Breast epithelium (tissue), 4 donors: Measurements from ENCODE around the gene CA9. TPM values are rescaled to one million over a fixed set of nuclear protein-coding genes. Genes with fewer than 3 reads are reported as not detected.

Experiments
- DNase-seq, 2 donors: peaks; one replicate each; pipeline ENCODE4 v3.0.0-alpha.2; 2019; ENCODE audit warnings: low spot score in 2 of 2
- H3K27ac ChIP-seq, 2 donors: fragments of 200-600 bp; sonication (generic) in 1 of 2; one replicate each; pipeline ENCODE4 v1.5.1; 2016 to 2019; ENCODE audit warnings: mild to moderate bottlenecking in 1 of 2
- H3K27me3 ChIP-seq, 2 donors: fragments of 200-600 bp; sonication (generic) in 1 of 2; one replicate each; pipeline versions ENCODE4 v1.5.1 to v1.6.0; 2017 to 2019; ENCODE audit warnings: control low read depth in 1 of 2, mild to moderate bottlenecking in 1 of 2
- H3K36me3 ChIP-seq: fragments of 200-600 bp; one replicate; pipeline ENCODE4 v1.5.1; 2019
- H3K4me1 ChIP-seq, 2 donors: fragments of 200-600 bp; sonication (generic); one replicate each; pipeline ENCODE4 v1.5.1; 2016 to 2019; ENCODE audit warnings: control low read depth in 1 of 2
- H3K4me3 ChIP-seq, 3 donors: fragments of 200-600 bp; sonication (generic); 1 replicate in 2 of 3; 2 replicates in 1 of 3; pipeline ENCODE4 v1.5.1; 2016 to 2019; ENCODE audit warnings: mild to moderate bottlenecking in 3 of 3, moderate library complexity in 2 of 3
- H3K9me3 ChIP-seq, 2 donors: fragments of 200-600 bp; sonication (generic) in 1 of 2; one replicate each; pipeline ENCODE4 v1.5.1; 2016 to 2019; ENCODE audit warnings: control low read depth in 1 of 2
- CTCF ChIP-seq, 3 donors: fragments of 450-650 bp; IDR thresholded peaks; one replicate each; pipeline ENCODE4 v1.5.1; 2016 to 2017; ENCODE audit warnings: antibody characterized with exemption in 3 of 3, mild to moderate bottlenecking in 3 of 3, moderate library complexity in 3 of 3
- POLR2A ChIP-seq: fragments of 450-650 bp; IDR thresholded peaks from one replicate; pipeline ENCODE4 v1.6.1; 2016; ENCODE audit warnings: antibody characterized with exemption, mild to moderate bottlenecking, moderate library complexity
- POLR2AphosphoS5 ChIP-seq, 3 donors: sonication (generic); formaldehyde crosslinking; IDR thresholded peaks; one replicate each; pipeline ENCODE4 v1.6.1; 2017; ENCODE audit warnings: antibody characterized with exemption in 3 of 3
- intact Hi-C: fragments of 100-400 bp; cut with DNase I; formaldehyde crosslinking; loops from one replicate; pipeline ENCODE4 v1.15.1; 2023; ENCODE audit warnings: low total_unique reads
- total RNA-seq, 3 donors: library from RNA; depleted of rRNA; stranded (reverse); fragments of >200 nt; gene quantifications; one replicate each; pipeline ENCODE4 v1.1.0, GENCODE V29; 2016

CA9 gene
- total RNA-seq, 3 donors from 2014 or later = 0.16 to 5.0 TPM; not detected in 1

- peak overlapping the region; percentile 47 to 69 (median 69) for H3K4me3 ChIP-seq
- no peak for DNase-seq
- intact Hi-C loops = no loop called here
- H3K27ac ChIP-seq = peak overlapping the region; percentile 39 to 71
- no peaks in the 10 kb centered on the region for H3K9me3 ChIP-seq
- TF ChIP-seq POLR2A (no peak), POLR2AphosphoS5 (IDR thresholded peaks at IDR 0.05) (no peak), CTCF (IDR thresholded peaks at IDR 0.05) (no peak)
- no peaks in the 10 kb centered on the region for H3K36me3 ChIP-seq
- no peaks in the 10 kb centered on the region for H3K27me3 ChIP-seq
- H3K4me1 ChIP-seq = no peaks in the 10 kb centered on the region
Observed at GRCh38 chr9:35665471-35665818, 8.3 kb upstream of the CA9 start.

GRCh38 chr9:35666045-35666444 lies 7.7 kb upstream of the CA9 start:
- DNase-seq = no peak
- intact Hi-C loops = no loop called here
- TF ChIP-seq CTCF (IDR thresholded peaks at IDR 0.05) (no peak), POLR2AphosphoS5 (IDR thresholded peaks at IDR 0.05) (no peak), POLR2A (no peak)
- Histone ChIP-seq H3K27ac (no peak overlapping the region), H3K4me3 (no peak overlapping the region), H3K9me3 (no peaks in the 10 kb centered on the region), H3K36me3 (no peaks in the 10 kb centered on the region), H3K4me1 (no peaks in the 10 kb centered on the region), H3K27me3 (no peaks in the 10 kb centered on the region)

- no peaks in the 10 kb centered on the region for H3K36me3 ChIP-seq
- no peaks in the 10 kb centered on the region for H3K9me3 ChIP-seq
- DNase-seq = no peak
- H3K27me3 ChIP-seq = no peaks in the 10 kb centered on the region
- intact Hi-C loops = no loop called here
- H3K4me3 ChIP-seq = no peak overlapping the region
- no peak overlapping the region for H3K27ac ChIP-seq
- TF ChIP-seq POLR2A = no peak
- TF ChIP-seq CTCF (IDR thresholded peaks at IDR 0.05) = no peak
- TF ChIP-seq POLR2AphosphoS5 (IDR thresholded peaks at IDR 0.05) = no peak
- no peaks in the 10 kb centered on the region for H3K4me1 ChIP-seq
Observed at GRCh38 chr9:35666549-35666948, 7.2 kb upstream of the CA9 start.

- H3K27me3 ChIP-seq = no peaks in the 10 kb centered on the region
- TF ChIP-seq POLR2AphosphoS5 (IDR thresholded peaks at IDR 0.05) (no peak), POLR2A (no peak), CTCF (IDR thresholded peaks at IDR 0.05) (no peak)
- intact Hi-C loops = no loop called here
- H3K4me3 ChIP-seq = no peak overlapping the region
- DNase-seq = no peak
- H3K27ac ChIP-seq = no peak overlapping the region
- no peaks in the 10 kb centered on the region for H3K9me3 ChIP-seq
- H3K4me1 ChIP-seq = no peaks in the 10 kb centered on the region
- H3K36me3 ChIP-seq = no peaks in the 10 kb centered on the region
Observed at GRCh38 chr9:35667939-35668338, 5.8 kb upstream of the CA9 start.

GRCh38 chr9:35669331-35670145 lies 4.2 kb upstream of the CA9 start:
- Histone ChIP-seq H3K27ac (peak overlapping the region in 1 of 2 donors; percentile 27), H3K9me3 (no peaks in the 10 kb centered on the region), H3K4me1 (no peaks in the 10 kb centered on the region), H3K4me3 (no peak overlapping the region), H3K27me3 (no peaks in the 10 kb centered on the region), H3K36me3 (no peaks in the 10 kb centered on the region)
- intact Hi-C loops = no loop called here
- TF ChIP-seq POLR2A (no peak), CTCF (IDR thresholded peaks at IDR 0.05) (no peak), POLR2AphosphoS5 (IDR thresholded peaks at IDR 0.05) (no peak)
- DNase-seq = no peak
